NCI-H774 (cell line): ENCODE results near the gene LSAMP.

Source experiments
- DNase-seq: peaks from one replicate; lab custom pipeline; 2025; lab: John Stamatoyannopoulos, UW

LSAMP gene

GRCh38 chr3:116288485-116288884 is 156.8 kb downstream of the LSAMP start:
- DNase-seq = no peak

- DNase-seq = no peak
These were observed 159.4 kb downstream of the LSAMP start for GRCh38 chr3:116285781-116286421.

- DNase-seq = no peak
These were observed 163.8 kb downstream of the LSAMP start for GRCh38 chr3:116281313-116282143.

GRCh38 chr3:116280130-116280740 is 165.1 kb downstream of the LSAMP start:
- no peak for DNase-seq

- no peak for DNase-seq
These were observed 168.6 kb downstream of the LSAMP start for GRCh38 chr3:116276675-116277074.

GRCh38 chr3:116270056-116270455 is 175.2 kb downstream of the LSAMP start:
- DNase-seq = no peak

GRCh38 chr3:116267116-116267515 is 178.2 kb downstream of the LSAMP start:
- DNase-seq = no peak

GRCh38 chr3:116265976-116266584 is 179.2 kb downstream of the LSAMP start:
- no peak for DNase-seq

- no peak for DNase-seq
These were observed 180.0 kb downstream of the LSAMP start for GRCh38 chr3:116265320-116265695.

- DNase-seq = no peak
These were observed 180.6 kb downstream of the LSAMP start for GRCh38 chr3:116264546-116265319.

GRCh38 chr3:116263842-116264545 is 181.3 kb downstream of the LSAMP start:
- DNase-seq = no peak

- DNase-seq = no peak
These were observed 184.8 kb downstream of the LSAMP start for GRCh38 chr3:116260491-116260890.

- no peak for DNase-seq
These were observed 185.3 kb downstream of the LSAMP start for GRCh38 chr3:116259984-116260383.

- DNase-seq = no peak
These were observed 188.3 kb downstream of the LSAMP start for GRCh38 chr3:116256843-116257485.

GRCh38 chr3:116254541-116254940 is 190.7 kb downstream of the LSAMP start:
- no peak for DNase-seq

- no peak for DNase-seq
These were observed 191.8 kb downstream of the LSAMP start for GRCh38 chr3:116253511-116253910.

GRCh38 chr3:116247605-116248004 is 197.7 kb downstream of the LSAMP start:
- DNase-seq = no peak

- no peak for DNase-seq
These were observed 198.8 kb downstream of the LSAMP start for GRCh38 chr3:116246406-116246980.

- no peak for DNase-seq
These were observed 202.5 kb downstream of the LSAMP start for GRCh38 chr3:116242825-116243224.

GRCh38 chr3:116241677-116242076 is 203.6 kb downstream of the LSAMP start:
- DNase-seq = no peak
